ENCODE results near the gene GNG14. TPM values are rescaled to one million over a fixed set of nuclear protein-coding genes. Genes with fewer than 3 reads are reported as not detected.
"Not testable (repeated sequence)": the region's sequence is repeated elsewhere in the genome, so short reads cannot be mapped to it uniquely, and the experiment has no call there.

GNG14 gene
- total RNA-seq, 2 experiments from 2014 or later, result not detected

DNA sequence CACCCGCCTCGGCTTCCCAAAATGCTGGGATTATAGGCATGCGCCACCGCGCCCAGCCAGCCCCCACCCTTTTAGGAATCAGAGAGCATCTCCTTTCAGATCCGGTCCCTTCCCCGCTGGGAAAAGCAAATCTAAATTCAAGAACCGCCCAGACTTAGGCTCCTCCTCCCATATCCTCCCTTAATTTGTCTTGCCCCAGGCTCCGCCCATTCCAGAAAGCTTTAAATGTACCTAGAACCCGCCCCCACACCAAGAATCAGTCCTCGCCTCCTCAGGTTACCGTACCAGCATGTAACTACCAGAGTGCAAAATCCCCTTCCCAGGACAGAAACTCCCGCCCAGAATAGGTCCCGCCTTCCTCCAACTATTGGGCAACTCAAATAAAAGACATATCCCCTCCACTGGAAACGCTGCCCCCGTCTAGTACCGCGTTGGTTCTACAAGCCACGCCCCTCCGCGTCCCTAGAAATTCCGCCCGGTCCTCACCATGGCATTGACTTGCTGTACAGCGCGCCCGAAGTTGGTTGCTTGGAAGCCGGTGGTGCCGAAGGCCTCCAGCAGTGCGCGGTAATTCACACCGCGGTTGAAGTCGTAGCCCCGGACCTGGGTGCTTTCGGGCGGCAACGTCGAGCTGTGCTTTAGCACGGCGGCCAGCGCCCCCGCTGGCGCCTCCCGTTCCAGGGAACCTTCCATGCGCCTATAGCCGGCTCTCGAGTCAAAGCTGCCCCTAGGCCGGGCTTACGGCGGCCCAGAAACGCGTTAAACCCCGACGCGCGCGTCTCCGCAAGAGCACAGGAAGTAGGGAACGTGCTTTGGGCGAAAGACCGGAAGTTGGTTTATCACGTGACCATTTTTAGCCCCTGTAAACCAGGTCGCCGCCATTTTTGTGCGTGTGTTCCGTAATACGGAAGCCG is 6.5 kb upstream of the GNG14 start, which contains the start of gene DHPS:
Gene DHPS (minus strand): TSS at position 807 of the 914 bp plus-strand sequence. CDS start 114 bp downstream, at position 693.
- H3K4me3 Mint-ChIP-seq, result peak within 1 kb of the TSS; percentile 99
- peak within 1 kb of the TSS; percentile 98 for H3K27ac Mint-ChIP-seq
- intact Hi-C loops (cut with micrococcal nuclease), result loop anchor here (1.0 to 2.0 kb wide), 10 partner anchors 12 to 241 kb away; partner anchors contain the start of genes FBXW9, SYCE2, TRIR and ZNF443
- DNase-seq, result peak; percentile 97
- peaks cover 24% of the 10 kb centered on the region for H3K4me1 Mint-ChIP-seq (ENCODE audit: low read depth)
- no peaks in the 10 kb centered on the region for H3K27me3 Mint-ChIP-seq (ENCODE audit: low read depth)
- CTCF ChIA-PET, result interaction anchor here (0.6 to 1.0 kb wide), 4 partner anchors 9 to 1473 kb away, joined by 3 to 7 read pairs (median 4); no protein-coding TSS in a partner anchor
- peaks cover 23% of the 10 kb centered on the region for H3K36me3 Mint-ChIP-seq (ENCODE audit: low read depth)
- H3K9me3 Mint-ChIP-seq, result no peaks in the 10 kb centered on the region

DNA sequence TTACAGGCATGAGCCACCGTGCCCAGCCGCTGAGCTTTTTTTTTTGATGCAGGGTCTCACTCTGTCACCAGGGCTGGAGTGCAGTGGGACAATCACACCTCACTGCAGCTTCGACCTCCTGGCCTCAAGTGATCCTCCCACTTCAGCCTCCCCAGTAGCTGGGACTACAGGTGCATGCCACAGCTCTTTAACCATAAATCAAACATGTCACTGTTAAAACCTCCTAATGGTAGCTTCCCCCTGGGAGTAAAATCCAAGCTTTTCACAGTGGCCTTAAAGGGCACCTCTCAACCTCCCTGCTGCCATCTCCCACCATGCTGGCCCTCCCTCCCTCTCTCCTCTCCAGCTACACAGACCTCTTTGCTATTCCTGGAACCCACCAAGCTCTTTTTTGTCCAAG is 2.0 kb upstream of the GNG14 start:
- CTCF ChIA-PET, result interaction anchor here (0.6 to 1.1 kb wide), 6 partner anchors 8 to 80 kb away, joined by 3 to 4 read pairs (median 4); no protein-coding TSS in a partner anchor
- H3K4me1 Mint-ChIP-seq (ENCODE audit: low read depth), result peaks cover 4% of the 10 kb centered on the region
- H3K27me3 Mint-ChIP-seq (ENCODE audit: low read depth), result no peaks in the 10 kb centered on the region
- DNase-seq, result no peak
- no peak overlapping the region for H3K27ac Mint-ChIP-seq
- intact Hi-C loops (cut with micrococcal nuclease), result no loop called here
- no peak overlapping the region for H3K4me3 Mint-ChIP-seq
- peaks cover 8% of the 10 kb centered on the region for H3K36me3 Mint-ChIP-seq (ENCODE audit: low read depth)
- no peaks in the 10 kb centered on the region for H3K9me3 Mint-ChIP-seq

DNA sequence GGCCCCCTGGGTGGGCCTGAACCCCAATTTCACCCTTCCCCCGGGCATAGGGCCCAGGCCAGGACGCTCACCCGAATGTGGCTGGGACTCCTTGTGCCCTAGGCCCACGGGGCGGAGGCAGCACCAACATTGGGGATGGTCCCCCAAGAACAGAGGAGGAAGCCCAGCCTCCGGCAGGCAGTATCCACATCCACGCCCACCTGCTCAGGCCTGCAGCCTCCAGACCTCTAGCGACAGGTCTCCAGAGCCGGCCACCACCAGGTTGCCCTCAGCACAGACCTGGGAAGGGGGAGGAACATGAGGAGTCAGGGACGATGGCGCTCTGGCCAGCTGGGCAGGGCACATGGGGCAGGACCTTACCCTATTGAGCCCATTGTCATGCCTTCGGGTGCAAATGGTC is 1.2 kb downstream of the GNG14 start:
- H3K4me3 Mint-ChIP-seq, result no peak overlapping the region
- H3K27me3 Mint-ChIP-seq (ENCODE audit: low read depth), result no peaks in the 10 kb centered on the region
- no peaks in the 10 kb centered on the region for H3K4me1 Mint-ChIP-seq (ENCODE audit: low read depth)
- intact Hi-C loops (cut with micrococcal nuclease), result no loop called here
- H3K27ac Mint-ChIP-seq, result no peak overlapping the region
- H3K9me3 Mint-ChIP-seq, result no peaks in the 10 kb centered on the region
- CTCF ChIA-PET, result no interaction called here
- DNase-seq, result no peak
- peaks cover 4% of the 10 kb centered on the region for H3K36me3 Mint-ChIP-seq (ENCODE audit: low read depth)

DNA sequence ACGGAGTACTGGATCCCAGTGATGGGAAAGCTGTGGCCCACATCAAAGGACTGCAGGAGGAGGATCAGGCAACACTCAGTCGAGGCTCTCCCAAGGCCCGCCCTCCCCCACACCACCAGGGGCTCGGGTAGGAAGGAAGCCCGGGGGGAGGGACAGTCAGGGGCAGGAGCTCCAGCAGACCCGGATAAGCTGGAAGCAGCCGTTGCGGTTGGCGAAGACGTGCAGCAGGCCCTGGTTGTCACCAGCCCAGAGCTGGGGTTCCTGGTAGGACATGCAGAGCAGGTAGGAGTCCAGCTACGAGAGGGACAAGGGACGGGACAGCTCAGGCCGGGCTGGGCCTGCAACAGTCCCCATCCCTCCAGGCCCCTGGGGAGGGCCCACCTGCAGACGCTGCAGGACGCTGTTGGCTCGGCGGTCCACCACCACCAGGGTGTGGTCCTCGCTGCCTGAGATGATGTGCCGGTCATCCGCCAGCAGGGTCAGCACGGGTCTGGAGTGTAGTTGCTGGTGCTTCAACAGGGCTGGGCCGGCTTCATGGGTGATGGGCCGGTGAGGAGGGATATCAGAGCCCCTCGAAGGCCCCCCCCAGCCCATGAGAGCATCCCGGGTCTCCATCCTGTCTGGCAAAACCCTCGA is 1.9 kb downstream of the GNG14 start:
- H3K4me3 Mint-ChIP-seq, result no peak overlapping the region
- intact Hi-C loops (cut with micrococcal nuclease), result no loop called here
- H3K4me1 Mint-ChIP-seq (ENCODE audit: low read depth), result no peaks in the 10 kb centered on the region
- peaks cover 4% of the 10 kb centered on the region for H3K36me3 Mint-ChIP-seq (ENCODE audit: low read depth)
- no peaks in the 10 kb centered on the region for H3K9me3 Mint-ChIP-seq
- H3K27ac Mint-ChIP-seq, result no peak overlapping the region
- DNase-seq, result no peak
- CTCF ChIA-PET, result interaction anchor here (1.2 kb wide), 1 partner anchor 12 kb away, joined by 3 read pairs; no protein-coding TSS in a partner anchor
- no peaks in the 10 kb centered on the region for H3K27me3 Mint-ChIP-seq (ENCODE audit: low read depth)

DNA sequence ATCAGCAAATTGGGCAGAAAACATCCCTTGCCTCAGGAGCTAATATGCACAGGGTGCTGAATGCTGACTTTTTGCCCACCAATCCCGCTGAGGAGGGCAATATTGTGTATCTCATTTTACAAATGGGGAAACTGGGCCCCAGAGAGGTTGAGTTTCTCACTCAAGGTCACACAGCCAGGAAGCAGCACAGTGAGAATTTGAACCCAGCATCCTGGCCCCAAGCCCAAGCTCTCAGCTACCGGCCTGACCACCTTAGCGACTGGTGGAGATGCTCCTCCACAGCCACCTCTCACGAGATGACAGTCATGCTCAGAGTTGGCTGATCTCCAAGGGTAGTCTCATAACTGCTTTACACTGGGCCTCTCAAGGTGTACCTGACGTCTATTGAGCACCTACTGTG is 5.2 kb downstream of the GNG14 start:
- no peak overlapping the region for H3K4me3 Mint-ChIP-seq
- peaks cover 5% of the 10 kb centered on the region for H3K36me3 Mint-ChIP-seq (ENCODE audit: low read depth)
- no peaks in the 10 kb centered on the region for H3K27me3 Mint-ChIP-seq (ENCODE audit: low read depth)
- no peaks in the 10 kb centered on the region for H3K9me3 Mint-ChIP-seq
- H3K4me1 Mint-ChIP-seq (ENCODE audit: low read depth), result peaks cover 8% of the 10 kb centered on the region
- no peak overlapping the region for H3K27ac Mint-ChIP-seq
- no peak for DNase-seq
- intact Hi-C loops (cut with micrococcal nuclease), result no loop called here
- CTCF ChIA-PET, result interaction anchor here (0.6 kb wide), 1 partner anchor 128 kb away, joined by 3 read pairs; no protein-coding TSS in a partner anchor

DNA sequence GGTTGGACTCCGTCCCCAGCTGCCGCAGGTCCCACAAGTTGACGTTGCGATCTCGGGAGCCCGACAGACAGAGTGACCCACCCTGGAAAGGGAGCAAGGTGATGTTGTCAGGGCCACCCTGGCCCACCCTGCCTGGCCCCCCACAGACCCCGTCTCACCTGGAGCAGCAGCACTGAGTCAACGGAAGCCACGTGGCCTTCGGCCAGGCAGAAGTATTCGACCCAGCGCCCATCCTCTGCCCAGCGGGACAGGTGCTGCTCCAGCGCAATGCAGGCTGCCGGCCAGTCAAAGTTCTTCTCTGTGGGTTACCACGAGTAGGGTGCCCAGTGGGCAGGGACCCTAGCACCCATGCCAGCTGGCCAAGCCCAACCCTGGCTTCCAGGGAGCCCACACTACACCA is 6.8 kb downstream of the GNG14 start:
- CTCF ChIA-PET, result interaction anchor here (0.6 to 0.7 kb wide), 3 partner anchors 9 to 38 kb away, joined by 3 to 4 read pairs (median 3); no protein-coding TSS in a partner anchor
- Mint-ChIP-seq H3K36me3 (ENCODE audit: low read depth) (peaks cover 10% of the 10 kb centered on the region), H3K4me3 (peak overlapping the region; percentile 91), H3K9me3 (no peaks in the 10 kb centered on the region), H3K4me1 (ENCODE audit: low read depth) (peaks cover 11% of the 10 kb centered on the region), H3K27me3 (ENCODE audit: low read depth) (no peaks in the 10 kb centered on the region), H3K27ac (no peak overlapping the region)
- DNase-seq, result no peak
- intact Hi-C loops (cut with micrococcal nuclease), result no loop called here

DNA sequence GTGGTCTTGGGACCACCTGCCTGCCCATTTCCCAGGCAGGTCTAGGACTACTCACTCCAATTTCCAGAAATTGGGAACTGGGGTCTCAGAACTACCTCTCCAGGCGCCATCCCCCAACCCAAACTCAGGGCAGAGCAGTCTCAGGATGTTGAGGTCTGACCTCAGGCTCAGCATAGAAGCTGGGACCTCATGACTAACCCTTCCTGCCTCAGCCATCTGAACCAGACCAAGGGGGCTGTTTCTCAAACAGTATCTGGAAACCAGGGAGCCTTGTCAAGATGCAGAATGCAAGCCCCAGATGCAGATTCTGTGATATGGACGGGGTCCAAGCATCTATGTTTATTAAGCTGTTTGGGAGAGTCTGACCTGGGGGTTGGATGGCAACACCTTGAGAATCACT is 7.3 kb downstream of the GNG14 start:
- H3K27me3 Mint-ChIP-seq (ENCODE audit: low read depth), result no peaks in the 10 kb centered on the region
- intact Hi-C loops (cut with micrococcal nuclease), result no loop called here
- peak overlapping the region; percentile 91 for H3K4me3 Mint-ChIP-seq
- H3K9me3 Mint-ChIP-seq, result no peaks in the 10 kb centered on the region
- H3K36me3 Mint-ChIP-seq (ENCODE audit: low read depth), result peaks cover 10% of the 10 kb centered on the region
- no peak for DNase-seq
- H3K4me1 Mint-ChIP-seq (ENCODE audit: low read depth), result peaks cover 11% of the 10 kb centered on the region
- H3K27ac Mint-ChIP-seq, result no peak overlapping the region
- CTCF ChIA-PET, result interaction anchor here (0.7 to 1.7 kb wide), 2 partner anchors 21 to 38 kb away, joined by 3 to 4 read pairs; no protein-coding TSS in a partner anchor

DNA sequence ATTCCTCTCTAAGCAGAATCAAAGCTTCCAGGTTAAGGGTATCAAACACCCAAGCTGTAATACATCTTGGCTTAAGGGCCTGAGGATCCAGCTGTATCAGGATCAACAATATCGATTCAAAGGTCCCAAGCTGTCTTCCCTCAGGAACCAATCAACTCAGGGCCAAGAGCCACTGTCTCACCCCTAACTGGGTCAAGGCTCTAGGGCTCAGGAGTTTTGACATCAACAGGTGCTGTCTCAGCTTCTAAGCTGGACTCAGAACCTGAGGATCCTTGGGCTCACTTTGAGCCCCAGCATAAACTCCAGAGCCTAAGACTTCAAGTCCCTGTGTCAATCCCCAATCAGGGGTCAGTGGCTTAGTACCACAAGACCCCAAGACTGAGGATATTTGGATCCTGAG is 7.7 kb downstream of the GNG14 start:
- peaks cover 11% of the 10 kb centered on the region for H3K4me1 Mint-ChIP-seq (ENCODE audit: low read depth)
- H3K36me3 Mint-ChIP-seq (ENCODE audit: low read depth), result peaks cover 7% of the 10 kb centered on the region
- DNase-seq, result no peak
- CTCF ChIA-PET, result interaction anchor here (1.1 to 1.7 kb wide), 2 partner anchors 19 to 21 kb away, joined by 3 to 4 read pairs; no protein-coding TSS in a partner anchor
- H3K9me3 Mint-ChIP-seq, result no peaks in the 10 kb centered on the region
- intact Hi-C loops (cut with micrococcal nuclease), result no loop called here
- H3K4me3 Mint-ChIP-seq, result peak overlapping the region; percentile 91
- H3K27me3 Mint-ChIP-seq (ENCODE audit: low read depth), result no peaks in the 10 kb centered on the region
- H3K27ac Mint-ChIP-seq, result no peak overlapping the region

DNA sequence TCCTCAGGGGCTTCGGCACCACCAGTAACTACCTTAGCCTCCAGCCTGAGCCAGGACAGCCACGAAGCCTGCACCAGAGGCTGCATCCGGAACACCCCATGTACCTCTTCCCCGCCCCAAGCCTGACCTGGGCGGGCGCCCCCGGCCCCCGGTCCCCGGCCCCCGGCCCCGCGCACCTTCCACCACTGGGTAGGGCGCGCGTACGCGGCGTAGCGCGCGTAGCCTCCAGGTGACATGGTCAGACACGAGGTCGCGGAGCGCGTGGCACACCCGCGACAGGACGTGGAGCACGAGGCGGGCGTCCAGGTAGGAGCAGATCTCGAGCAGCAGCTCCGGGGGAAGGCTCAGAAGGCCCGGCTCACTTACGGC is 8.2 kb downstream of the GNG14 start:
- peaks cover 11% of the 10 kb centered on the region for H3K4me1 Mint-ChIP-seq (ENCODE audit: low read depth)
- intact Hi-C loops (cut with micrococcal nuclease), result loop anchor here (1.0 to 2.0 kb wide), 2 partner anchors 15 to 41 kb away; partner anchors contain the start of genes DHPS and GET3
- no peak for DNase-seq
- H3K9me3 Mint-ChIP-seq, result no peaks in the 10 kb centered on the region
- H3K4me3 Mint-ChIP-seq, result peak overlapping the region; percentile 91
- no peaks in the 10 kb centered on the region for H3K27me3 Mint-ChIP-seq (ENCODE audit: low read depth)
- peaks cover 10% of the 10 kb centered on the region for H3K36me3 Mint-ChIP-seq (ENCODE audit: low read depth)
- CTCF ChIA-PET, result interaction anchor here (1.1 to 1.7 kb wide), 2 partner anchors 19 to 20 kb away, joined by 3 to 4 read pairs; no protein-coding TSS in a partner anchor
- H3K27ac Mint-ChIP-seq, result no peak overlapping the region

DNA sequence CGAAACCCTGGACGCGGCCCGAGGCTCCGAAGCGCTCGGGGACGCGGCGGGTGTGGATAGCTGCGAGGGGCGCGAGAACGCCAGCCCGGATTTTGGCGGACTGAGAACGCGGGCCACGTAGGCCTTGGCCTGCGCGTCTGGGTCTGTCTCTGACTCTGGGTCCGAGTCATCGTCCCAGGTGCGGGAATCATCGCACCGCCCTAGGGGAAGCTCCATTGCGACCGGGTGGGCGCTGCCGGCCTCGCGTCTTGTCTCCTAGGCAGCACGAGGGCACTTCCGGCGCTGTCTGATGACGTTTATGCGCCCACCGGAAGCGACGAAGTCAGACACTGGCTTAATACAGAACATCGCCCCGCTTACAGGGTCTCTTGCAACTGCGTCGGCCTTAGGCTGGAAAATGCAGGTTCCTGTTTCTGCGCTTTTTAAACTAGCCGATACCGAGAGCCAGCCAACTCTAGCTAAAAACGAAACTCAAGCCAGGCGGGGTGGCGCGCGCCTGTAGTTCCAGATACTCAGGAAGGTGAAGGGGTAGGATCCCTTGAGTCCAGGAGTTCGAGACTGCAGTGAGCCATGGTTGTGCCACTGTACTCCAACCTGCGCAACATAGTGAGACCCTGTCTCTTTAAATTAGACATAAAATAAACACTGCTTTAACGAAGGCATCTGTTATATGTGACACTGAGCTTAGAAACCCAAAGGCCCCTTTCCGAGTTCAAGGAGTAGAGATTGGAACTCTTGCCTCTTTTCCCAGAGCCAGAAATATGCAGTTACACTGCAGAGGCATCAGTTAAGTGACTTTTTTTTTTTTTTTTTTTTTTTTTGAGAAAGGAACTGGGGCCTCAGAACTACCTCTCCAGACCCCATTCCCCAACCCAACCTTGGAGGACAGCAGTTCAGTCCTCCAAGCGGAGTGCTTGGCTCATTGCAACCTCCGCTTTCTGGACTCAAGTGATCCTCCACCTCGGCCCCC is 8.9 kb downstream of the GNG14 start, which contains the start of gene FBXW9:
Gene FBXW9 (minus strand): TSS at position 266 of the 970 bp plus-strand sequence. CDS start 50 bp downstream, at position 216.
- intact Hi-C loops (cut with micrococcal nuclease), result loop anchor here (1.0 to 2.0 kb wide), 2 partner anchors 15 to 40 kb away; partner anchors contain the start of genes DHPS and GET3
- peak; percentile 98 for DNase-seq
- CTCF ChIA-PET, result interaction anchor here (0.6 to 1.7 kb wide), 4 partner anchors 20 to 775 kb away, joined by 3 to 4 read pairs (median 3); no protein-coding TSS in a partner anchor
- H3K36me3 Mint-ChIP-seq (ENCODE audit: low read depth), result peaks cover 14% of the 10 kb centered on the region
- H3K4me1 Mint-ChIP-seq (ENCODE audit: low read depth), result peaks cover 11% of the 10 kb centered on the region
- peak within 1 kb of the TSS; percentile 91 for H3K27ac Mint-ChIP-seq
- H3K9me3 Mint-ChIP-seq, result no peaks in the 10 kb centered on the region
- peak within 1 kb of the TSS; percentile 91 for H3K4me3 Mint-ChIP-seq
- H3K27me3 Mint-ChIP-seq (ENCODE audit: low read depth), result no peaks in the 10 kb centered on the region

DNA sequence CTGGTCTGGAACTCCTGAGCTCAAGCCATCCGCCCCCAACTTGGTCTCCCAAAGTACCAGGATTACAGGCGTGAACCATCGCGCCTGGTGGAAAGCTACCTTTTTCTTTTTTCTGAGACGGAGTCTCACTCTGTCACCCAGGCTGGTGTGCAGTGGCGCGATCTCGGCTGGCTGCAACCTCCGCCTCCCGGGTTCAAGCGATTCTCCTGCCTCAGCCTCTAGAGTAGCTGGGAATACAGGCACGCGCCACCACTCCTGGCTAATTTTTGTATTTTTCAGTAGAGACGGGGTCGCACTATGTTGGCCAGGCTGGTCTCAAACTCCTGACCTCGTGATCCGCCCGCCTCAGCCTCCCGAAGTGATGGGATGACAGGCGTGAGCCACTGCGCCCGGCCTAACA is 9.6 kb downstream of the GNG14 start:
- CTCF ChIA-PET, result interaction anchor here (0.7 kb wide), 1 partner anchor 142 kb away, joined by 3 read pairs; no protein-coding TSS in a partner anchor
- Mint-ChIP-seq H3K36me3 (ENCODE audit: low read depth) (peaks cover 16% of the 10 kb centered on the region), H3K4me1 (ENCODE audit: low read depth) (peaks cover 11% of the 10 kb centered on the region), H3K4me3 (peak overlapping the region; percentile 91)
- intact Hi-C loops (cut with micrococcal nuclease), result loop anchor here (2.0 kb wide), 1 partner anchor 39 kb away; the partner anchor contains the start of gene GET3
- H3K9me3 Mint-ChIP-seq; H3K27ac Mint-ChIP-seq; H3K27me3 Mint-ChIP-seq (ENCODE audit: low read depth); DNase-seq: not testable (repeated sequence)
